ENCODE data around the gene BMPER.
A peak's percentile ranks its signal among the peaks of the same experiment; 100 is the strongest.

The BMPER gene

DNA sequence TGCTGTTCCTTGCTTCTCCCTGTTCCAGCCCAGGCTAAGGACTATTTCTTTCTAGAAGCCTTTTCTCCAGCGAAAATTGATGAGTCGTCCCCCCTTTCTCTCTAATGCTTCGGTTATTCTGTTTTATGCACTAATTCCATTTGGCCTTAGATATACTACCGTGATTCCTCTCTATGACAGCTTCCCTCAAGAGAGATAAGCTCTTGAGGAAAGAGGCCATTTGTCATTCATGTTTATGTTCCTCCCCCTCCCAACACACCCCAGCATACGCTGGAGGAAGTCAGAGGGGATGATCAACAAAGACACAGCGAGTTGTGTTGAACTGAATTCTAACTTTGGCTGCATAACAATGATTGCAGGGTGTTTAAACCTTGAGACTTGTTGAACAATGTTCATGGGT lies 198.8 kb downstream of the BMPER start:
- no peak for DNase-seq

DNA sequence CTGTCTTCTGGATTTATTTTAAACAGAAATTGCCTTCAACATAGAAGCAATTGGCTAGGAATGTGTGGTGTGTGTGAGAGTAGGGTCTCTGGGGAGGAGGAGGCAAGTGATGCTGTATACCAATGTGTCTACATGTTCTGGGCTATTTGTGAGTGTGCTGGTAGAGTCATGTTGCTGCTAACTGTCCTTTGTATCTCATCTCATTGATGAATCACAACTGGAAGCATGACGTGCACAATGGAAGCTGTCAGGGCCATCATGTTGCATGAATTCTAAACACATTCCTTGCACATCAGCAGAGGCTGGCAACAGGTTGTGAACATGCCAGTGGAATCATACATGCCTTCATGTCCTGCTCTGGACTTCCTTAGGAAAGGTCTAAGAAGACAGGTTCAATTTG lies 199.7 kb downstream of the BMPER start:
- no peak for DNase-seq

DNA sequence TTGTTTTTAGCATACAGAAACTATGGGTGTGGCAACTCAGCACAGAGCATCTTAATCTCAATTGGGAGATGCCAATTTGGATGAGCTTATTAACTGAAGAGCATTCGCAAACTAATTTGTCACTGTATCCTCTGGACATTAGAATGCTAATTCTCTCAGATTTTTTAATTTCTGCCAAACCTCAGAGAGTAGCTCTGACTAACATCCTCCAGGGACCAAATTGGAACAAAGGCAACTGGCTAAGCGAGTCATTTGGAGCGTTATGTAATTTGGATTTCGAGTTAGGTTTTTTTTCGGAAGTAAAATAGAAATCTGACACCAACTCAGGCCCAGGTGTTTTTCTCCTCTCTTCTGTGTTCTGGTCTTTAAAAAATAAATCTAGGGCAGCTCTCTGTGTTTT lies 201.9 kb downstream of the BMPER start:
- peak; percentile 60 for DNase-seq

DNA sequence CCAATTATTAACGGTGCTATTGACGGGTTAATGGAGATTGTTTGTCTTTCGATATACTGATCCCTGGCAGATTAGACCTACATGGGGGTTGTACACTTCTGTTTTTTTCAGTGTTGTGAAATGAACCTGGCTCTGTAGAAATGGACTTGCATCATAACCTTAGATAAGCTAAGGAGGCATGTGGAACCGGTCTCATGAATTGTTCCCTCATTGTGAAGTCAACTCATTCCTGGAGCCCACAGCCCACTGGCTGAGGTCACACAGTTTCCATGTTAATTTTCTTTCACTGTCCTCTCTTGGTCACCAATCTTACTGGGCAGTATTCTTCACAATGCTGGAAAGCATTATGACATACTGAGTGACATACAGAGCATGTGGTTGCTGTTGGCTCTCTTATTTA lies 202.8 kb downstream of the BMPER start:
- DNase-seq = no peak

DNA sequence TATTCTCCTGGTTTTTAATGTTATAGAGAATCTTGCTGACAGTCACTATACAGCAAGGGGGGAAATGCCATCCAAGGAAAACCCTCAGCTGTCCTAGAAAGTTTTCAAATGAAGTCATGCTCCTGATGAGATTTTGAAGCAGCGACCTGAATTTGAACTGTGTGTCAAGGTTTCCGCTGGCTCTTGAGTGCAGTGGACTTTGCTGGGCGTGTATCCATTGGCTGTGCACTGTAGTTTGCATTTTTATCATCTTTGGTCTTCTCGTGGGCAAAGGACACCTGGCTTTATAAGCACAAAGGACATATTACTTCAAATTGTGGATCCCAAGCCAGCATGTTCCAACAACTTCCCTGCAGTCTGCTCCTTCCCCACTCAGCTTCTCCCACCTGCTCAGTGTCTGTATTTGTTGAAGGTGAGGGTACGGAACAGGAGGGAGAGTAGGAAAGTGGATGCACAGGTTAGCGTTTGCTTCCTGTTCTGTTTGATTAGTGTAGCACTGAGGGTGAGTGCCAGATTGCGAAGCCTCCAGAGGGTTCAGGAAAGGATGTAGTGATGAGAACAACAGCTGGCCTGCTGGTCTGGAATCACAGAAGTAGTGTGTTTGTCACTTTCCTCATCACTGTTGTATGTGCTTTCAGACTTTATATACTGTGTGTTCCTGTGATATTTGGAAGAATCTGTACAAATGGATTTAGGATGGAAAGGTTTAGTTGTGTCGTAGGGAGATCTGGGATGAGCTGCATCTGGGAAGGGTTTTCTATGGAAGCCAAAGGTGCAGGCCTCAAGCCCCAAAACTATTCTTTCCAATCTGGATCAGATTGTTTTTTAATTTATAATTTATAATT lies 204.8 kb downstream of the BMPER start:
- peak; percentile 88 for DNase-seq

DNA sequence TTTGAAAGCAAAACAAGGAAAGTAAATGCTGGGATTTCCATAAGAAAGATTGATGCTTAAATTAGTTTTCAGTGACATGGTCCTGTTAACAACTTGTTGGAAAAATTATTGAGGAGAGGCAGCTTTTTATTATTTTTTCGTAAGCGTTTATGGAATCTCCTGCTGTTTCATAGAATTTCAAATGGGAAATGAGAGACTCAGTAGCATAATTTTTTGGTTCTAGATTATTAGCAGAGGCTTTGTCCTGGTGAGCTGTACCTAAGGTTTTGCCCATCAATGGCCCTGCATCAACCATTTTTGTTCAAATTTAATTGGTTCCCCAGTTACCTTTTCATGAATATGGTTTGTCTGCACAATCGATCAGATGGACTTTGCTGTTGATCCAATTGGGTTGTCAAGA lies 205.7 kb downstream of the BMPER start:
- no peak for DNase-seq

DNA sequence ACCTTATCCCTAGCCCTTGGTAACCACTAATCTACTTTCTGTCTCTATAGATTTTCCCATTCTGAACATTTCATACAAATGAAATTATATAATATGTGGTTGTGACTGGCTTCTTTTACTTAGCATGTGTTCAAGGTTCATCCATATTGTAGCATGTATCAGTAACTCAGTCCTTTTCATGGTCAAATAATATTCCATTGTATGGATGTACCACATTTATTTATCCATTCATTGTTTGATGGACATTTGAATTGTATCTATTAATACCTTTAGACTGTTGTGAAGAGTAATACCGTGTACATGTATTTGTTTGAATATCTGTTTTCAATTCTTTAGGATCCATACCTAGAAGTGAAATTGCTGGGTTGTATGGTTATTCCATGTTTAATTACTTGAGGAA lies 210.2 kb downstream of the BMPER start:
- DNase-seq = no peak

DNA sequence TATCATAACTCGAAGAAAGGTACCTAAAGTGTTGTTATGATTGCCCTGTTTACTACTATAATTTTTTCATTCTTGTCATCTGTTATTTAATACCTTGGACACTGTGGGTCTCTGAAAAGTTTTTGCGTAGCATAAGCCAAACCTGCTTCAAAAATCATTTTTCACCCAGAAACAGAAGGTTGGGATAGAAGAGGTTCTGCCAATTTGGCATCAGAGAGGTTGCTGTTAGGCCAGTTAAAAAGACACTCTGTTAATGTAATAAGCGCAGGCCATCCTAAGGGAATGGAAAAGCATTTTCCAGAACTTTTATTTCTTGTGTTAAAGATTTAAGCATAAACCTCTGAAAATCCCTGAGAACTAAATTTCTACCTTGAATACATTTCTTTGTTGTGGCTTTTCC lies 212.2 kb downstream of the BMPER start:
- no peak for DNase-seq

DNA sequence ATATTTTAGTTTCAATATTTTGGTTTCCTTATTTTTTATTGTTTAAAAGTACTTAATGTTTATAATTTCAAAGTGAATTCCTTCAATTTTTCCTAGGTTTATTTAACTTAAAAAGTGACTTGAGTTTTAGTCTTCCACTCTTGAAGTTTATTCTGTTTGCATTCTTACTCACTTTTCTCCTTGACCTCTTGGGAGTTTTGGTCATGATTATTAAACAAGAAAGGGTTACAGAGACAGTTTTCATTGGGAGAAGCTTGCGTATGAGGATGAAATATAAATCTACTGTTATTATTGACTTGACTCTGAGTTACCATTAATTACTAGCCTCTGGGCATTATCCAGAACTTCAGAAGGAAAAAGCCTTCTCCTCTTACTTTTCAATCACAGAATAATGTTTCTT lies 216.0 kb downstream of the BMPER start:
- DNase-seq = no peak

DNA sequence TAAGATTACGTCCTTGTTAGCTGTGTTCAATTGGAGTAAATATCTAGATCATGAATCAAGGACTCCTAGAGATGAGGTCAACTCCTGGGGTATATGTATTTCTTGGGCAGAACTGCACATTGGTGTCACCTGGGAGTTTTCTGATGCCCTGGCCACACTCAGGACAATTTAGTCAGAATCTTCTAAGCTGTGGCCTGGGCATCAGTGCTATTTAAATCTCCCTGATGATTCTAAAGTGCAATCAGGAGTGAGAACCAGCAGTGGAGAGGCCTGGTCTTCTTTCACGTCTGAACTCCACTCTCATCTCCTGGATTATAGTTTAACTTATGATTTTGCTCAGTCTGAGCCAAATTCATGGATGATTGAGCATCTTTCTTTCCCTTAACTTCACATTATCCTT lies 218.0 kb downstream of the BMPER start:
- DNase-seq = no peak

DNA sequence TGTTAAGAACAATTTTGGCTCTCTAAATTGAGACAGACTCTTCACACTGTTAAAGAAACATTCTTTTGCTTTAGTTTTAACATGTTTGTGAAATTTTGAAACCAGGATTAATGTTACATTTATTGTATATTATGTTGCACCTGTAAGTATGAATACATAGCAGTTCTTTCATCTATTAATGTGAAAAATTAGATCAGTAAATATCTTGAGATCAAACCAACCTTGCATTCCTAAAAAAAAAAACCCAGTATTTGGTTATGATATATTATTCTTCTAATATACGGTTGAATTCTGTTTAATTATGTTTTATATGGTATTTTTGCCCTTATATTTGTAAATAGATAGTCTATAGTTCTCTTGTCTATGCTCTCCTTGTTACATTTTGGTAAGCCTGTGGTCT lies 219.4 kb downstream of the BMPER start:
- no peak for DNase-seq

DNA sequence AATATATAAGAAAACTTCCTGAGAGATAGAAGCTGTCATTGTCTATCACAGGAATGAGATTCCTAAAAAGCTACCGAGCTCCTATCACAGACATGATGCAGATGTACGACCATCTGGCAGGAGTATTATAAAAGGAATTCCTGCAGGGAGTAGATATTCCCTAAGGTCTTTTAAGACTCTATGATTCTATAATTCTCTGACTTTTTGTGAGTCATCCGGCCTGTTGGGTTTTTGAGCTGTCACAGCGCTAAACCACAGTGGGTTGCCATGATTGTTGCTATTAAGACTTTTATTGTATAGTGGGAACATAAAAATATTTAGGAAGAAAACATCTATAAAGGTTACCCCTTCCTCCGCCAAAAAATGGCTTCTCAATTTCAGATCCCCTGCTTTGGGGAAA lies 223.4 kb downstream of the BMPER start:
- peak; percentile 65 for DNase-seq

DNA sequence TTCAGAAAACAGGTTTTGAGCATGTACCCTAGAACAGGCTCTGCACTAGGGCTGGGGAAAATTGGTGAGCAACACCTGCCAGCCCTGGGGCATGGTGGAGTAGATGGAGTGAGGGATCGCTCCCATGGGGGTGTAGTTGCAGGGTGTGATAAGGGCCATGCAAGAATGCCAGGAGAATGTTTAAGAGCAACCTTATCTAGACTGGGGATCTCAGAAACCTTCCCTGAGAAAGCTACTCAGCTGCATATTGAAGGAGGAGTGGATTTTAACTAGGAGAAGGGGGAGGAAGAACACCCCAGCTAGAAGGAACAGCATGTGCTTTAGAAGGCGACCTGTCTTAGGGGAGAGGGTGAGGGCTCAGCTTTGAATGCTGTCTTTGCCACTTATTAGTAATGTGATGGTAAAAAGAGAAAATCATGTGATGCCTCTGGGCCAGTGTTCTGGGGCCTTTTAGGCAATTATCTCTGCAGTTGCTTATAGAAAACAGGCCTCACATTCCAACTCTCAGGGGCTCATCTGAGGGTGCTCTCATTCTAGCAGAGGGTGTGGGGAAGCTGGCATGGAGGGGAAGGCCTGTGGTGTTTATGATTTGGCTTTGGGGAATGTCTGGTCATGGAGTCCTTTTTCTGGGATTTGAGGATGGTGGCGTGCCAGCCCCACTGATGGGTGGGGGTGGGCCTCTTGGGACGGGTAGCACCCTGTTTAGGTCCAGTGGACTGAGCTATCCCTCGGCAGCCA lies 225.4 kb downstream of the BMPER start:
- no peak for DNase-seq

DNA sequence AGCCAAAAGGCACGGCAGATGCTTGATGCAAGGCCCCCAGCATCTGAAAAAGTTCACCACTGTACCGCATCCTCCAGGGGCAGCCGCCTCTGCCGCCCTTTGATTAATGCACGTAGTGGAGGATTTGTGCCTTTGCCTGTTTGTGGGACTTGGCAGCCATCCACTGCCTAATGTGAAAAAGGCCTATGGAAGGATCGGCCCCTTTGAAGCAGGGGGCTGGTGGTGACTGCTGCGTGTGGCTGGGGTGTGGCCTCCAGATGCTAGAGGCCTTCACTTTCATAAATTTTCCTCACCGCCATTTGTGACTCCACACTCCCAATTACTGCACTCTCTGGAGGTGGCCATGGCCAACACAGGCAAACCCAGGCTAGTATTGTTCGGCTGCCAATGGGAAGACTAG lies 226.0 kb downstream of the BMPER start:
- no peak for DNase-seq

DNA sequence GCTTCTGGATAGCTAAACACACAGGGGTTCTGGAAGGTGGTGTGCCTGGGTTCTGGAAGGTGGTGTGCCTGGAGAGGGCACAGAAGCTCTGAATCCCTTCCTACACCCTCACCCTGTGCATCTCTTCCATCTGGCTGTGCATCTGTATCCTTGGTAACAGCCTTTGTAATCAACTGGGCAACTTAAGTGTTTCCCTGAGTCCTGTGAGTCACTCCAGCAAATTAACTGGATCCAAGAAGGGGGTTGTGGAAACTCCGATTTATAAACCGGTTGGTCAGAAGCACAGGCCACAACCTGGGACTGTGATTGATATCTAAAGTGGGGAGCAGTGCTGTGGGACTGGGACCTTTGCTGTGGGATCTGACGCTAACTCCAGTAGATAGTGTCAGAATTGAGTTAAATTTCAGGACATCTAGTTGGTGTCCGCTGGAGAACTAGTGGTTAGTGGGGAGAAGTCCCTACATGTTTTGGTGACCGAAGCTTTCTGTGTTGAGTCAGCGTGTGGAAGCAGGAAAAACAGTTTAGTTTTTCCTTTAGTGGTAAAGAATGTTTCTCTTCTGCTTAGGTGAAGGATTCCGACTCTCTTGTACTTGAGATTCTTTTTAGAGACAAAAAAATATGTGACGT lies 228.1 kb downstream of the BMPER start:
- DNase-seq = no peak

DNA sequence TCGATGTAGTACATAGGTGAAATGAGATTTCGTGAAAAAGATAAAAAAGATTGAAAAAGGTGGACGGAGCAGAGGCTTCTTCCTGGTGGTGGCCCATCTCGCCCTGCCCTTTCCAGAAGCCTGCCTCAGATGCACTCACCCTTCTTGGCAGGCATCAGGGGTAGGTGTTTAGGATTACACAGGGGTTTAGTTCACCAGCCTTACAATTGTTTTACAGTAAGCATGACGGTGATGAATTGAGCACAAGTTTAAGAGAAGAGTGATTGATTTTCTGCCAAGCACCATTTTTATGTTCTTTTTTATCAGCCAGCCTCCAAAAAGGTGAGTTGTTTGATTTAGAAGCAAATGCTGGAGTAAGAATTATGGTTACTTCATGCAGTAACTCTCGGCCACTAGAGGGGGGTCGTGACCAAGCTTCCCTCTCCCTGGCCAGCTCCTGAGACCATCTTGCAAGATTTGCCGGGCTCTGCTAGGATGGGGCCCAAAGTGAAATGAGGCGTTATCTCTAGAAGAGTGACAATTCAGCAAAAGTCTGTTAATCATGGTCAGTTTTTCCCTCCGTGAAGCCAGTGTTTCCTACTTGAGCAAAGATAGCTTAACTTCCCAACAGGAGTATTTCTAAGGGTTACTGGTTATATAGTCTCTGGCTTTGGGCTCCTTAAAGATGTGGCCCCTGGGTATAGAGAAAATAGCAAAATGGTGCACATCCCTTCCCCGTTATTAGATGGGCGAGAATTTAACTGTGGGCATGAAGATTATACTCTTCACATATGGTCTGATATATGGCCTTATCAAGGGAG lies 228.8 kb downstream of the BMPER start:
- peak; percentile 19 for DNase-seq

DNA sequence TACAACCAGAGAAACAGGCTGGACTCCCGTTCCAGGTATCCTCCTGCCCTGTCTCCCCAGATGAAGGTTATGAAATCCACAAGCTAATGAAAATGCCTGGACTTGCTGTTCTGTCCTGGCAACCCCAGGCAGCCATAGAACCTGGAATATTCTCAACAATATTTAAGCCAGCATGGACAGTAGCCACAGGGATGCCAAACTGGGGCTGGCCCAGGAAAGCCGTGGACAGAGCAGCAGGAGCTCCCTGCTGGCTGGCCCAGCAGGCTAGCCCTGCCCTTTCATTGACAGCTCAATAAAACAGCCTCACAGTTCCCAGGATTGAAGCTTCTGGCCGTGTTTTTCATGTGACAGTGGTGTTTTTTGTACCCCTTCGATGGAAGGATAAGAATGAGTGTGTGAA lies 230.6 kb downstream of the BMPER start:
- DNase-seq = no peak

DNA sequence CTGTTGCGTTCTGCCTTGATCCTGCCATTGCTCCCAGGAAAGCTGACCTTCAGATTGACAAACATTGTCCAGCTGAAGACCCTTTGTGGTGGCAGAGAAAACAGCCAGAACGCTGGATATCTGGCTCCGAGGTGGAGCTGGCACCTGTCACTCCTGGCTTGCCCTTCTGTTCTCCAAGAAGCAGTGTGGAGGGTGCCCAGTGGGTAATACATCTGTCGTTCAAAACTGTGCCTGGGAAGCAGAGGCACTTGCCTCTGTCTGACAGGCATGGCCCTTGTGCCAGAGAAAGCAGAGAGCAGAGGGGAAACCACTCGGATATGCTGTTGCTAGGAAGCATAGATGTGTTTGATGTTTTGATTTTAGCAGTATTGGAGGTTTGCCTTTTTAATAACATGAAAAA lies 231.4 kb downstream of the BMPER start:
- no peak for DNase-seq

DNA sequence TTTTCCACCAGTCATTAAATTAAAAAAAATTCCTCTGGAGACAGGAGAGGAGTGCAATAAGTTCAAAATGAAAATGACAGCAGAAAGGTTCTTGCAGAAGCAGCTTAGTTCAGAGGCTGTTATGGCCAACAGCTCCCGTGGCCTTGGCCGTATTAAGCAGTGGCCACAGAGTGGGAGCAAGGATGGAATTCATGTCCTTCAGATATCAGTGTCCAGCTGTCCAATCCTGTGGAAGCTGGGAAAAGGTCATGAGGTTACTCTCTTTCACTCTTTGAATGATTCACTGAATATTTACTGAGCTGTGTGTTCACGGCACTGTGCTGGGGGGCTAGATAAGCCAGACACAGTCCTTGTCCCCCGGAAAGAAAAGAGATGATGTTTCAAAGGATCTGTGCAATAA lies 231.8 kb downstream of the BMPER start:
- DNase-seq = no peak

DNA sequence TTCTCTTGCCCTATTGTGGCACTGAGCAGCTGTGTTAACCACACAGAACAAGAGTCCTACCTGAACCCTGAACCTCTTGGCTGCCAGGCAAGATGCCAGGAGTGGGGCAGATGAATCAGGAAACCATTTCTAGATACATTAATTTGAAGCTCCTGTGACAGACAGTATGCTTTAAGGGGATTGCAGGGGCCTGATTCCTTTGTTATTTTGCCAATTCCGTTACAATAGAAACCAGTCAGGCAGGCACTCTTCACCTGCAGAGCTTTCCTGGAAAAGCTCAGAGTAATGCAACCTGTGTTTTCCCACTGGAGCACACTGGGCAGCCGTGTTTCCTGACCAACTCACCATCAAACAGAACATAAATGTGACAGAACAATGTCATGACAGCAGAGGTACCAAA lies 233.1 kb downstream of the BMPER start:
- DNase-seq = no peak

DNA sequence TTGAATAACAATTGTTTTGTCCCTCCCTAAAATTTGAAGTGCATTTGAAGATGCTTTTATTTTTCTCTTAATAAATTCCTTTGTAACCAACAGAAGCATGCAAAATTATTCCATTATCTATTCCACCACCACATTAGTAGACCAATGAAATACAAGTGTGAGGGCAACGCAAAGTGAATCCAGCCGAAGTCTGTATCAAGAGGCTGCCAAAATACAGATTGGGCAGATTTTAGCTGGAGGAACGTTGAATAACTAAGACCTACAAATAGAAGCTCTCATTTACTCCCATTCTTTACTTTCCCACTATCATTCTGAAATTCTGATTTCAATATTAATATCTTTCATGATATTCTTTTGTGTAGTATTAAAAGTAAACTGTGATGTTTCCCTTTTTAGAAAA lies 233.7 kb downstream of the BMPER start:
- DNase-seq = no peak

DNA sequence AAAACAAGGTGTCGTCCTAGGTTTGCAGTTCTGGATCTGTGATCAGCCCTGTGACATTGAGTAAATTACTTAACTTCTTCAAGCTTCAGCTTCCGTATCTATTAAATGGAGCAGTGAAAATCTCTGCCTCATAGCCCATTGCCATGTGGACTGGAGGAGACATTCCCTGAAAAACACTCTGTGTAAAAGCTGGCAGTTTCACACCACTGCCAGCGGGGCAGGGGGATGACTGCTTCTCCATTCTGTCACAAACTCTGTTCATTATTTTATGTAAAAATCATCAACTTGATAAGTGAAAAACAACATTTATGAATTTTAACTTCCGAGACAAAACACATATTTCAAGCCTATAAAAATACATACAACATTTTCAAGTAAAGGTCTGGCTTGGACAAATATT lies 234.7 kb downstream of the BMPER start:
- no peak for DNase-seq

DNA sequence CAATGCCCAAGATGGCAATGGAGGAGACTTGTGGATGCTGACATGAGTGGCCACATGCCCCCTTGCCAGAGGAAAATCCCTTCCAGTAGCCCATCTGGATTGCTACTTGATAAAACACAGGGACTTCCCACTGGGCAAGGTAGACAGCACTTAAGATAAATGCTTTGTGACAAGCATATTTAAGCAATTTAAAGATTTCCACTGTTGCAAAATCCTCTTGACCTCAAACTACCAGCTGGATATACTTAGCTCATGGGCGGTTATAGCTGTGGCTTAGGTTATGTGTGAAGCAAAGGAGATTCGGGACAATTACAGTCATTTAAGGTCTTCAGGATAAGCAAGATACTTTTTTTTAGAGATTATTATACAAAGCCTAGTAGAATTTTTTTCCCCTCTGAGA lies 238.1 kb downstream of the BMPER start:
- no peak for DNase-seq

All from NCI-H2171 (cell line).